Astrocyte (in vitro differentiated cells and primary cell): ENCODE results near the gene ATP8B4. TPM values are rescaled to one million over a fixed set of nuclear protein-coding genes. Genes with fewer than 3 reads are reported as not detected.

Experiments
- DNase-seq: peaks from one replicate; pipeline ENCODE4 v3.0.0-alpha.2; 2010; ENCODE audit warnings: low read depth
- FAIRE-seq: peaks from 2 replicates; lab custom pipeline; 2011; peaks lifted over from hg19 to GRCh38; lab: Jason Lieb, UNC
- H2AFZ ChIP-seq: 2 replicates; pipeline ENCODE4 v1.6.0; 2012; ENCODE audit warnings: low read depth, low read length, inconsistent platforms
- H3K27ac ChIP-seq: 2 replicates; pipeline ENCODE4 v1.5.1; 2011; ENCODE audit warnings: low read depth, low read length, inconsistent platforms
- H3K27me3 ChIP-seq: 2 replicates; pipeline ENCODE4 v1.6.0; 2011; ENCODE audit warnings: low read length, inconsistent platforms; ENCODE audit not compliant: insufficient read depth
- H3K36me3 ChIP-seq: 2 replicates; pipeline ENCODE4 v1.5.1; 2011; ENCODE audit warnings: low read length, inconsistent platforms; ENCODE audit not compliant: insufficient read depth
- H3K4me1 ChIP-seq: 2 replicates; pipeline ENCODE4 v1.5.1; 2011; ENCODE audit warnings: low read length, inconsistent platforms; ENCODE audit not compliant: insufficient read depth
- H3K4me2 ChIP-seq: 2 replicates; pipeline ENCODE4 v1.6.0; 2012; ENCODE audit warnings: low read length, inconsistent platforms
- H3K4me3 ChIP-seq: 2 replicates; pipeline ENCODE4 v1.5.1; 2011; ENCODE audit warnings: low read depth, mild to moderate bottlenecking, low read length, inconsistent platforms; ENCODE audit not compliant: insufficient read depth
- H3K79me2 ChIP-seq: 2 replicates; pipeline ENCODE4 v1.6.0; 2012; ENCODE audit warnings: mild to moderate bottlenecking, low read length, inconsistent platforms; ENCODE audit not compliant: insufficient read depth
- H3K9ac ChIP-seq: 2 replicates; pipeline ENCODE4 v1.6.0; 2012; ENCODE audit warnings: mild to moderate bottlenecking, low read length, inconsistent platforms
- H3K9me3 ChIP-seq: 2 replicates; pipeline ENCODE4 v1.5.1; 2012; ENCODE audit warnings: low read depth, mild to moderate bottlenecking, low read length, inconsistent platforms; ENCODE audit not compliant: insufficient read depth
- H4K20me1 ChIP-seq: 2 replicates; pipeline ENCODE4 v1.6.0; 2012; ENCODE audit warnings: low read length, inconsistent platforms; ENCODE audit not compliant: insufficient read depth
- H3K27ac Mint-ChIP-seq: one replicate; pipeline ENCODE4 v1.8.0; 2021; ENCODE audit warnings: mild to moderate bottlenecking, mixed read lengths; ENCODE audit not compliant: unreplicated experiment
- H3K27me3 Mint-ChIP-seq: one replicate; pipeline ENCODE4 v1.8.0; 2021; ENCODE audit warnings: low read depth, mixed read lengths; ENCODE audit not compliant: unreplicated experiment
- H3K36me3 Mint-ChIP-seq: one replicate; pipeline ENCODE4 v1.8.0; 2021; ENCODE audit warnings: low read depth, mixed read lengths; ENCODE audit not compliant: unreplicated experiment
- H3K4me1 Mint-ChIP-seq: one replicate; pipeline ENCODE4 v1.8.0; 2021; ENCODE audit warnings: low read depth, mixed read lengths; ENCODE audit not compliant: unreplicated experiment
- H3K4me3 Mint-ChIP-seq: one replicate; pipeline ENCODE4 v1.8.0; 2021; ENCODE audit warnings: mild to moderate bottlenecking, moderate library complexity, mixed read lengths; ENCODE audit not compliant: unreplicated experiment
- H3K9me3 Mint-ChIP-seq: one replicate; pipeline ENCODE4 v1.8.0; 2021; ENCODE audit warnings: mild to moderate bottlenecking, mixed read lengths; ENCODE audit not compliant: unreplicated experiment
- EZH2 ChIP-seq: IDR thresholded peaks from 2 replicates; pipeline ENCODE4 v1.6.1; 2012; ENCODE audit warnings: mild to moderate bottlenecking, low read length, inconsistent platforms; ENCODE audit not compliant: insufficient read depth
- total RNA-seq: library from RNA; stranded (reverse); gene quantifications from 2 replicates; pipeline ENCODE4 v1.2.1, GENCODE V29; 2021
- TF ChIP-seq, protein P1 (sequence below): IDR thresholded peaks from 2 replicates; pipeline ENCODE4 v1.5.1; 2011; ENCODE audit warnings: low read depth, mild to moderate bottlenecking, inconsistent platforms, low read length, moderate library complexity; ENCODE audit not compliant: insufficient read depth

Gene ATP8B4
- total RNA-seq, 1 donor from 2014 or later, result 0.23 TPM

DNA sequence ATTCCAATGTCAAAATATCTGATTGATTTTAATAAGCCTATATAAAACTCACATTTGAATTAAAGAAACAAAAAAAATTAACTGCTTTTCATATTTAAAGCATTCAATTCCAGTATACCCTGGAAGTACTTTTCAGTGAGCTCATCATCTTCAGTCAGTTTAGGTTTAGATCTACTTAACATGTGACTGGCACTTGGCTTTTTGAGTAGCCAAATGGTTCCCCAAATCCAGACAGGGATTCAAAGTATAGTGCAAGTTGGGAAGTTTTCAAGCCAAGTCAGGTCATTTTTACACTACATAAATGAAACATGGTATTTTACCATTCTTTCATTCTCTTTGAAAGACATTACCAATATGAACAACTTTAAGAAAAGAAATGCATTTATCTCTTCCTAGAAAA, 57.5 kb downstream of the ATP8B4 start:
- H3K9me3 ChIP-seq, result no peaks in the 10 kb centered on the region
- Mint-ChIP-seq H3K27me3 (no peaks in the 10 kb centered on the region), H3K4me1 (no peaks in the 10 kb centered on the region), H3K9me3 (no peaks in the 10 kb centered on the region), H3K36me3 (no peaks in the 10 kb centered on the region), H3K4me3 (no peak overlapping the region), H3K27ac (no peak overlapping the region)
- no peak for TF ChIP-seq EZH2
- H3K27ac ChIP-seq, result no peak overlapping the region
- FAIRE-seq (no peak), DNase-seq (no peak)
- no peak overlapping the region for H2AFZ ChIP-seq
- H3K4me1 ChIP-seq, result no peaks in the 10 kb centered on the region
- H3K9ac ChIP-seq, result no peak overlapping the region
- no peaks in the 10 kb centered on the region for H3K79me2 ChIP-seq
- H3K4me3 ChIP-seq, result no peak overlapping the region
- H4K20me1 ChIP-seq, result no peaks in the 10 kb centered on the region
- H3K27me3 ChIP-seq, result no peaks in the 10 kb centered on the region
- no peaks in the 10 kb centered on the region for H3K36me3 ChIP-seq
- H3K4me2 ChIP-seq, result no peak overlapping the region

- Histone ChIP-seq H3K27ac (no peak overlapping the region), H3K79me2 (no peaks in the 10 kb centered on the region), H4K20me1 (no peaks in the 10 kb centered on the region), H3K9me3 (no peaks in the 10 kb centered on the region), H3K4me2 (no peak overlapping the region), H3K4me1 (no peaks in the 10 kb centered on the region), H3K36me3 (no peaks in the 10 kb centered on the region), H2AFZ (no peak overlapping the region), H3K4me3 (no peak overlapping the region), H3K27me3 (no peaks in the 10 kb centered on the region), H3K9ac (no peak overlapping the region)
- H3K4me3 Mint-ChIP-seq, result no peak overlapping the region
- no peaks in the 10 kb centered on the region for H3K4me1 Mint-ChIP-seq
- TF ChIP-seq, protein P1, sequence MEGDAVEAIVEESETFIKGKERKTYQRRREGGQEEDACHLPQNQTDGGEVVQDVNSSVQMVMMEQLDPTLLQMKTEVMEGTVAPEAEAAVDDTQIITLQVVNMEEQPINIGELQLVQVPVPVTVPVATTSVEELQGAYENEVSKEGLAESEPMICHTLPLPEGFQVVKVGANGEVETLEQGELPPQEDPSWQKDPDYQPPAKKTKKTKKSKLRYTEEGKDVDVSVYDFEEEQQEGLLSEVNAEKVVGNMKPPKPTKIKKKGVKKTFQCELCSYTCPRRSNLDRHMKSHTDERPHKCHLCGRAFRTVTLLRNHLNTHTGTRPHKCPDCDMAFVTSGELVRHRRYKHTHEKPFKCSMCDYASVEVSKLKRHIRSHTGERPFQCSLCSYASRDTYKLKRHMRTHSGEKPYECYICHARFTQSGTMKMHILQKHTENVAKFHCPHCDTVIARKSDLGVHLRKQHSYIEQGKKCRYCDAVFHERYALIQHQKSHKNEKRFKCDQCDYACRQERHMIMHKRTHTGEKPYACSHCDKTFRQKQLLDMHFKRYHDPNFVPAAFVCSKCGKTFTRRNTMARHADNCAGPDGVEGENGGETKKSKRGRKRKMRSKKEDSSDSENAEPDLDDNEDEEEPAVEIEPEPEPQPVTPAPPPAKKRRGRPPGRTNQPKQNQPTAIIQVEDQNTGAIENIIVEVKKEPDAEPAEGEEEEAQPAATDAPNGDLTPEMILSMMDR, result no peak
- no peak for TF ChIP-seq EZH2
- H3K27ac Mint-ChIP-seq, result no peak overlapping the region
- no peaks in the 10 kb centered on the region for H3K9me3 Mint-ChIP-seq
- no peaks in the 10 kb centered on the region for H3K27me3 Mint-ChIP-seq
- no peak for DNase-seq
- H3K36me3 Mint-ChIP-seq, result no peaks in the 10 kb centered on the region
- no peak for FAIRE-seq
Observed at GRCh38 chr15:50059883-50060282, 59.1 kb downstream of the ATP8B4 start.

DNA sequence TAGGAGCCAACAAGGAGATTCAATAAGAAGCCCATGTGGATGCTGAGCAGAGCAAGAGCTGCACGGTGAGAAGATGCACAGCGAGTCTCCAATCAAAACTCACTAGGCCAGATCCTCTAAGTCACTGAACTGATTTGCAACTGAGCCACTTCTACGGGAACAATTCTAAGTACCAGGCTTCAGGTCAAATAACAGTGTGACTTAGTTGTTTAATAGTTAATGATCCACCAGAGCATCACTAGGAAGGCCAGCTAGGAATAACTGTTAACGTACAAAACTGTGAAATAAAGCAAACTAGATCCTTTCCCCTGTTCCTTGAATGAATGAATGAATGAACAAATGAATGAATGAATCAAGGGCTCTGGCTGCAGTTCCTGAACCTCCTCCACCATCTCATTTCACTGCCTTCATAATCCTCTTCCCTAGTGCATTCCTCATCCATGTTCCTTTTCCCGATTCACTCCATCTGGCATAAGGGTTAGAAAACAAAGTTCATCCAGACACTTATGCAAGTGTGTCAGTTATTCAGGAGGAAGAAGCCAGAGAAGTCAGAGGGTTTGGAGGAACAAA, 59.7 kb downstream of the ATP8B4 start:
- no peaks in the 10 kb centered on the region for H3K36me3 ChIP-seq
- no peaks in the 10 kb centered on the region for H3K36me3 Mint-ChIP-seq
- H2AFZ ChIP-seq, result no peak overlapping the region
- no peak overlapping the region for H3K9ac ChIP-seq
- no peaks in the 10 kb centered on the region for H3K4me1 ChIP-seq
- H3K4me3 ChIP-seq, result no peak overlapping the region
- DNase-seq, result no peak
- no peak overlapping the region for H3K4me2 ChIP-seq
- H3K9me3 ChIP-seq, result no peaks in the 10 kb centered on the region
- no peaks in the 10 kb centered on the region for H3K4me1 Mint-ChIP-seq
- no peaks in the 10 kb centered on the region for H3K9me3 Mint-ChIP-seq
- H3K4me3 Mint-ChIP-seq, result no peak overlapping the region
- no peaks in the 10 kb centered on the region for H4K20me1 ChIP-seq
- H3K27me3 ChIP-seq, result no peaks in the 10 kb centered on the region
- H3K27ac Mint-ChIP-seq, result no peak overlapping the region
- FAIRE-seq, result no peak
- H3K27me3 Mint-ChIP-seq, result no peaks in the 10 kb centered on the region
- TF ChIP-seq, protein P1, result no peak
- no peak overlapping the region for H3K27ac ChIP-seq
- H3K79me2 ChIP-seq, result no peaks in the 10 kb centered on the region
